ENCODE measurements around the gene MTFR1L. TPM values are rescaled to one million over a fixed set of nuclear protein-coding genes. Genes with fewer than 3 reads are reported as not detected.

Gene MTFR1L
- total and polyA plus RNA-seq, 2 donors (not counting 1 experiment from before 2014, with no cell fraction given): 38.3 to 56.0 TPM

GRCh38 chr1:25809929-25810328 is 9.8 kb upstream of the MTFR1L start:
- H2AFZ ChIP-seq (ENCODE audit: low read length): no peak overlapping the region
- H3K27ac ChIP-seq (ENCODE audit: insufficient read depth, low read length): no peak overlapping the region
- peaks cover 22% of the 10 kb centered on the region for H3K36me3 ChIP-seq (ENCODE audit: control insufficient read depth, insufficient read depth, low read length)
- H3K9ac ChIP-seq (ENCODE audit: insufficient read depth, low read length): no peak overlapping the region
- H3K4me1 ChIP-seq (ENCODE audit: control insufficient read depth, extremely low read depth, insufficient read depth, low read length): peaks cover 8% of the 10 kb centered on the region
- TF ChIP-seq EZH2 (IDR thresholded peaks at IDR 0.05; ENCODE audit: low read length, missing control alignments) (no peak), CTCF (conservative IDR thresholded peaks at IDR 0.05 in 1 of 2, IDR thresholded peaks at IDR 0.05 in 1 of 2; ENCODE audit: low read depth in 1 of 2, low read length in 2 of 2) (no peak)
- no peaks in the 10 kb centered on the region for H3K79me2 ChIP-seq (ENCODE audit: control insufficient read depth, insufficient read depth, low read length)
- H3K27me3 ChIP-seq (ENCODE audit: control insufficient read depth, insufficient read depth, low read length): no peaks in the 10 kb centered on the region
- no peak for DNase-seq (ENCODE audit: low read depth in 2 of 2)
- H3K9me3 ChIP-seq (ENCODE audit: control insufficient read depth, insufficient read depth, low read depth, low read length): no peaks in the 10 kb centered on the region
- H3K4me2 ChIP-seq (ENCODE audit: extremely low read depth, insufficient read depth, low read length): no peak overlapping the region
- H3K4me3 ChIP-seq (replicated peaks in 1 of 4; ENCODE audit: control extremely low read depth in 1 of 4, insufficient read depth in 1 of 4, low read depth in 3 of 4, low read length in 4 of 4): no peak overlapping the region
- no peaks in the 10 kb centered on the region for H4K20me1 ChIP-seq (ENCODE audit: control insufficient read depth, extremely low read depth, insufficient read depth, low read length)

- Histone ChIP-seq H4K20me1 (ENCODE audit: control insufficient read depth, extremely low read depth, insufficient read depth, low read length) (no peaks in the 10 kb centered on the region), H3K79me2 (ENCODE audit: control insufficient read depth, insufficient read depth, low read length) (no peaks in the 10 kb centered on the region), H3K36me3 (ENCODE audit: control insufficient read depth, insufficient read depth, low read length) (peaks cover 22% of the 10 kb centered on the region), H2AFZ (ENCODE audit: low read length) (no peak overlapping the region), H3K27ac (ENCODE audit: insufficient read depth, low read length) (no peak overlapping the region), H3K4me1 (ENCODE audit: control insufficient read depth, extremely low read depth, insufficient read depth, low read length) (peaks cover 5% of the 10 kb centered on the region), H3K27me3 (ENCODE audit: control insufficient read depth, insufficient read depth, low read length) (no peaks in the 10 kb centered on the region), H3K4me2 (ENCODE audit: extremely low read depth, insufficient read depth, low read length) (no peak overlapping the region), H3K4me3 (replicated peaks in 1 of 4; ENCODE audit: control extremely low read depth in 1 of 4, insufficient read depth in 1 of 4, low read depth in 3 of 4, low read length in 4 of 4) (no peak overlapping the region), H3K9ac (ENCODE audit: insufficient read depth, low read length) (no peak overlapping the region), H3K9me3 (ENCODE audit: control insufficient read depth, insufficient read depth, low read depth, low read length) (no peaks in the 10 kb centered on the region)
- TF ChIP-seq EZH2 (IDR thresholded peaks at IDR 0.05; ENCODE audit: low read length, missing control alignments): no peak
- peak; percentile 85 to 91 for TF ChIP-seq CTCF (conservative IDR thresholded peaks at IDR 0.05 in 1 of 2, IDR thresholded peaks at IDR 0.05 in 1 of 2; ENCODE audit: low read depth in 1 of 2, low read length in 2 of 2)
- DNase-seq (ENCODE audit: low read depth in 2 of 2): peak in 1 of 2 donors; percentile 41
These were observed 9.1 kb upstream of the MTFR1L start for GRCh38 chr1:25810341-25811299.

- H3K27me3 ChIP-seq (ENCODE audit: control insufficient read depth, insufficient read depth, low read length): no peaks in the 10 kb centered on the region
- peaks cover 22% of the 10 kb centered on the region for H3K36me3 ChIP-seq (ENCODE audit: control insufficient read depth, insufficient read depth, low read length)
- no peak overlapping the region for H3K4me3 ChIP-seq (replicated peaks in 1 of 4; ENCODE audit: control extremely low read depth in 1 of 4, insufficient read depth in 1 of 4, low read depth in 3 of 4, low read length in 4 of 4)
- no peaks in the 10 kb centered on the region for H3K79me2 ChIP-seq (ENCODE audit: control insufficient read depth, insufficient read depth, low read length)
- H2AFZ ChIP-seq (ENCODE audit: low read length): no peak overlapping the region
- no peak overlapping the region for H3K9ac ChIP-seq (ENCODE audit: insufficient read depth, low read length)
- no peak overlapping the region for H3K4me2 ChIP-seq (ENCODE audit: extremely low read depth, insufficient read depth, low read length)
- TF ChIP-seq CTCF (conservative IDR thresholded peaks at IDR 0.05 in 1 of 2, IDR thresholded peaks at IDR 0.05 in 1 of 2; ENCODE audit: low read depth in 1 of 2, low read length in 2 of 2): no peak
- TF ChIP-seq EZH2 (IDR thresholded peaks at IDR 0.05; ENCODE audit: low read length, missing control alignments): no peak
- no peaks in the 10 kb centered on the region for H3K9me3 ChIP-seq (ENCODE audit: control insufficient read depth, insufficient read depth, low read depth, low read length)
- DNase-seq (ENCODE audit: low read depth in 2 of 2): no peak
- H4K20me1 ChIP-seq (ENCODE audit: control insufficient read depth, extremely low read depth, insufficient read depth, low read length): no peaks in the 10 kb centered on the region
- no peak overlapping the region for H3K27ac ChIP-seq (ENCODE audit: insufficient read depth, low read length)
- H3K4me1 ChIP-seq (ENCODE audit: control insufficient read depth, extremely low read depth, insufficient read depth, low read length): no peaks in the 10 kb centered on the region
These were observed 8.2 kb upstream of the MTFR1L start for GRCh38 chr1:25811384-25812082.
